HepG2 (cell line): ENCODE measurements around the gene TM4SF18. TPM values are rescaled to one million over a fixed set of nuclear protein-coding genes. Genes with fewer than 3 reads are reported as not detected.

Source experiments
- BHLHE40 ChIP-seq: IDR thresholded peaks from 2 replicates; pipeline ENCODE4 v1.6.1; 2011; ENCODE audit warnings: low read length, improper control_type of control experiment
- MIER3 ChIP-seq: IDR thresholded peaks from 2 replicates; pipeline ENCODE4 v1.6.1; 2016; ENCODE audit warnings: missing compliant biosample characterization, borderline replicate concordance
- NPAS2 ChIP-seq: sonication (generic); formaldehyde crosslinking; IDR thresholded peaks from 2 replicates; pipeline ENCODE4 v1.8.0; 2022; ENCODE audit warnings: mild to moderate bottlenecking, missing genetic modification reagents, borderline replicate concordance
- NR2C2 ChIP-seq: sonication (generic); formaldehyde crosslinking; IDR thresholded peaks from 2 replicates; pipeline ENCODE4 v1.4.0; 2020; ENCODE audit warnings: missing genetic modification reagents, mild to moderate bottlenecking, moderate library complexity, borderline replicate concordance
- PAX8 ChIP-seq: sonication (generic); formaldehyde crosslinking; IDR thresholded peaks from 2 replicates; pipeline ENCODE4 v1.8.0; 2022; ENCODE audit warnings: mild to moderate bottlenecking, missing genetic modification reagents, borderline replicate concordance
- POLR2AphosphoS2 ChIP-seq: IDR thresholded peaks from 2 replicates; pipeline ENCODE4 v1.6.1; 2011; ENCODE audit warnings: low read depth, low read length, improper control_type of control experiment
- SMAD3 ChIP-seq: sonication (generic); formaldehyde crosslinking; IDR thresholded peaks from 2 replicates; pipeline ENCODE4 v1.4.0; 2020; ENCODE audit warnings: missing genetic modification reagents
- TMF1 ChIP-seq: sonication (generic); formaldehyde crosslinking; IDR thresholded peaks from 2 replicates; pipeline ENCODE4 v1.8.1; 2022; ENCODE audit warnings: low read depth, missing genetic modification reagents
- ZNF331 ChIP-seq: sonication (generic); formaldehyde crosslinking; IDR thresholded peaks from 2 replicates; pipeline ENCODE4 v1.4.0; 2020; ENCODE audit warnings: missing genetic modification reagents
- ZNF350 ChIP-seq: sonication (generic); formaldehyde crosslinking; IDR thresholded peaks from 2 replicates; pipeline ENCODE4 v1.4.0; 2020; ENCODE audit warnings: mild to moderate bottlenecking, low read depth, missing genetic modification reagents, borderline replicate concordance
- ZNF460 ChIP-seq: sonication (generic); formaldehyde crosslinking; IDR thresholded peaks from 2 replicates; pipeline ENCODE4 v1.5.1; 2020; ENCODE audit warnings: missing genetic modification reagents, mild to moderate bottlenecking, borderline replicate concordance
- ZNF605 ChIP-seq: sonication (generic); formaldehyde crosslinking; IDR thresholded peaks from 2 replicates; pipeline ENCODE4 v1.8.0; 2022; ENCODE audit warnings: mild to moderate bottlenecking, missing genetic modification reagents
- ZNF737 ChIP-seq: sonication (generic); formaldehyde crosslinking; IDR thresholded peaks from 2 replicates; pipeline ENCODE4 v1.5.0; 2020; ENCODE audit warnings: missing genetic modification reagents, mild to moderate bottlenecking, borderline replicate concordance
- ZSCAN31 ChIP-seq: sonication (generic); formaldehyde crosslinking; IDR thresholded peaks from 2 replicates; pipeline ENCODE4 v1.5.0; 2020; ENCODE audit warnings: low read depth, mild to moderate bottlenecking, missing genetic modification reagents
- polyA plus RNA-seq, 8 experiments: library from polyadenylated mRNA; depleted of rRNA in 3 of 8; stranded (reverse) in 7 of 8; unstranded in 1 of 8; fragments of >200 nt; fragmentation: Illumina TruSeq in 4 of 8; extraction: Trizol in 4 of 8; gene quantifications; 2 replicates each; pipeline versions ENCODE4 v1.2.1 to v1.2.3, GENCODE V29; 2011 to 2016; ENCODE audit warnings: low read depth in 4 of 8, missing spikeins in 1 of 8, mixed read lengths in 1 of 8; ENCODE audit not compliant: insufficient read depth in 1 of 8
- total RNA-seq, 5 experiments: library from RNA; depleted of rRNA; stranded (reverse); fragments of >200 nt; fragmentation: Illumina TruSeq; extraction: Trizol; gene quantifications; 2 replicates each; pipeline ENCODE4 v1.2.3, GENCODE V29; 2016; ENCODE audit warnings: low read depth in 1 of 5
- TF ChIP-seq, protein P1 (sequence below): sonication (generic); formaldehyde crosslinking; IDR thresholded peaks from 2 replicates; pipeline ENCODE4 v1.8.1; 2022; ENCODE audit warnings: mild to moderate bottlenecking, missing genetic modification reagents
- TF ChIP-seq, protein P2 (sequence below): sonication (generic); formaldehyde crosslinking; conservative IDR thresholded peaks from 2 replicates; pipeline ENCODE4 v1.4.0; 2020; ENCODE audit warnings: missing genetic modification reagents
- TF ChIP-seq, protein P3 (sequence below): conservative IDR thresholded peaks from 2 replicates; pipeline ENCODE4 v1.6.1; 2018; ENCODE audit warnings: missing genetic modification reagents
- TF ChIP-seq, protein P4 (sequence below): sonication (generic); formaldehyde crosslinking; IDR thresholded peaks from 2 replicates; pipeline ENCODE4 v1.5.0; 2020; ENCODE audit warnings: missing genetic modification reagents
- TF ChIP-seq, protein P5 (sequence below): sonication (generic); formaldehyde crosslinking; IDR thresholded peaks from 2 replicates; pipeline ENCODE4 v1.5.0; 2020; ENCODE audit warnings: mild to moderate bottlenecking, missing genetic modification reagents
- TF ChIP-seq, protein P6 (sequence below): sonication (generic); formaldehyde crosslinking; IDR thresholded peaks from 2 replicates; pipeline ENCODE4 v1.4.0; 2020; ENCODE audit warnings: low read depth, mild to moderate bottlenecking, missing genetic modification reagents
- TF ChIP-seq, protein P7 (sequence below): sonication (generic); formaldehyde crosslinking; IDR thresholded peaks from 2 replicates; pipeline ENCODE4 v1.4.0; 2020; ENCODE audit warnings: mild to moderate bottlenecking, missing genetic modification reagents

TM4SF18 gene
- total and polyA plus RNA-seq, 2 of the 13 experiments (the other 11 are each of a cell fraction or from before 2014, with no cell fraction given), result 0.15 TPM; not detected in 1

DNA sequence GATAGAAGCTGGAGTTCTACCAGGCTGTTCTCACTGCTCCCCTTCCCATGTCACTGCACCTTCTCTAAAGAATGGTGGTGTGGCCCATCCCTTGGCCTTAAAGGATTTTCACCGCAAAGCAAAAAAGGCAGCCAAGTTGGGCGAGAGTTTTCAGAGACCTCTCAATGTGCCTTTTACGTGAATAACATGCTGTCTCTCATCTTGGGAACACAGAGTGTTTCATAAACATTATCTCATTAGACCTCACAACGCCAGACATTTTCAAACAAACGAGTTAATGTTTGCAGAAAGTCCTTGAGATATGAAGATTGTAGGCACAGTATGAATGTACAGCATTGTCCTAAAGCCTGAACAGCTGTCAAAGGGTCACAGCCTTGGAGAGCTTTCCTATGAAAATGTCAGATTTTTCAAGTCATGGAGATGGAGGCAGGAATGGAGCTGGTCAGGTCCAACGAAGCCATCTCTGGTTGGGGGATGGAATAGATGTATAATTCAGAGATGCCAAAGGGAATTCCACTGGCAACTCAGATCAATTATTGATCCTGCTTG, 22.7 kb upstream of the TM4SF18 start (continued):
- TF ChIP-seq NPAS2 (CRISPR knock-in tag) (no peak), NR2C2 (peak; percentile 59; the same call in 1 of the 2 replicates), PAX8 (CRISPR knock-in tag) (no peak), ZNF331 (CRISPR knock-in tag) (peak; percentile 84), MIER3 (CRISPR knock-in tag) (0 out of 2 replicates have a peak, but pooled peaks have one; percentile 36), ZNF460 (CRISPR knock-in tag) (no peak; the same call in 1 of the 2 replicates), SMAD3 (no peak), ZSCAN31 (no peak; the same call in 1 of the 2 replicates), BHLHE40 (no peak), ZNF605 (CRISPR knock-in tag) (no peak), ZNF350 (CRISPR knock-in tag) (peak; percentile 47; the same call in 1 of the 2 replicates), TMF1 (no peak), ZNF737 (no peak), POLR2AphosphoS2 (no peak)
- TF ChIP-seq, protein P1, sequence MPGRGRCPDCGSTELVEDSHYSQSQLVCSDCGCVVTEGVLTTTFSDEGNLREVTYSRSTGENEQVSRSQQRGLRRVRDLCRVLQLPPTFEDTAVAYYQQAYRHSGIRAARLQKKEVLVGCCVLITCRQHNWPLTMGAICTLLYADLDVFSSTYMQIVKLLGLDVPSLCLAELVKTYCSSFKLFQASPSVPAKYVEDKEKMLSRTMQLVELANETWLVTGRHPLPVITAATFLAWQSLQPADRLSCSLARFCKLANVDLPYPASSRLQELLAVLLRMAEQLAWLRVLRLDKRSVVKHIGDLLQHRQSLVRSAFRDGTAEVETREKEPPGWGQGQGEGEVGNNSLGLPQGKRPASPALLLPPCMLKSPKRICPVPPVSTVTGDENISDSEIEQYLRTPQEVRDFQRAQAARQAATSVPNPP (CRISPR knock-in tag), result peak; percentile 77; the same call in 1 of the 2 replicates
- TF ChIP-seq, protein P2, sequence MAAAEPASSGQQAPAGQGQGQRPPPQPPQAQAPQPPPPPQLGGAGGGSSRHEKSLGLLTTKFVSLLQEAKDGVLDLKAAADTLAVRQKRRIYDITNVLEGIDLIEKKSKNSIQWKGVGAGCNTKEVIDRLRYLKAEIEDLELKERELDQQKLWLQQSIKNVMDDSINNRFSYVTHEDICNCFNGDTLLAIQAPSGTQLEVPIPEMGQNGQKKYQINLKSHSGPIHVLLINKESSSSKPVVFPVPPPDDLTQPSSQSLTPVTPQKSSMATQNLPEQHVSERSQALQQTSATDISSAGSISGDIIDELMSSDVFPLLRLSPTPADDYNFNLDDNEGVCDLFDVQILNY (CRISPR knock-in tag), result no peak
- TF ChIP-seq, protein P3, sequence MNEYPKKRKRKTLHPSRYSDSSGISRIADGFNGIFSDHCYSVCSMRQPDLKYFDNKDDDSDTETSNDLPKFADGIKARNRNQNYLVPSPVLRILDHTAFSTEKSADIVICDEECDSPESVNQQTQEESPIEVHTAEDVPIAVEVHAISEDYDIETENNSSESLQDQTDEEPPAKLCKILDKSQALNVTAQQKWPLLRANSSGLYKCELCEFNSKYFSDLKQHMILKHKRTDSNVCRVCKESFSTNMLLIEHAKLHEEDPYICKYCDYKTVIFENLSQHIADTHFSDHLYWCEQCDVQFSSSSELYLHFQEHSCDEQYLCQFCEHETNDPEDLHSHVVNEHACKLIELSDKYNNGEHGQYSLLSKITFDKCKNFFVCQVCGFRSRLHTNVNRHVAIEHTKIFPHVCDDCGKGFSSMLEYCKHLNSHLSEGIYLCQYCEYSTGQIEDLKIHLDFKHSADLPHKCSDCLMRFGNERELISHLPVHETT (CRISPR knock-in tag), result no peak
- TF ChIP-seq, protein P4, sequence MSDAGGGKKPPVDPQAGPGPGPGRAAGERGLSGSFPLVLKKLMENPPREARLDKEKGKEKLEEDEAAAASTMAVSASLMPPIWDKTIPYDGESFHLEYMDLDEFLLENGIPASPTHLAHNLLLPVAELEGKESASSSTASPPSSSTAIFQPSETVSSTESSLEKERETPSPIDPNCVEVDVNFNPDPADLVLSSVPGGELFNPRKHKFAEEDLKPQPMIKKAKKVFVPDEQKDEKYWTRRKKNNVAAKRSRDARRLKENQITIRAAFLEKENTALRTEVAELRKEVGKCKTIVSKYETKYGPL (CRISPR knock-in tag), result 0 out of 2 replicates have a peak, but pooled peaks have one; percentile 58
- TF ChIP-seq, protein P5, sequence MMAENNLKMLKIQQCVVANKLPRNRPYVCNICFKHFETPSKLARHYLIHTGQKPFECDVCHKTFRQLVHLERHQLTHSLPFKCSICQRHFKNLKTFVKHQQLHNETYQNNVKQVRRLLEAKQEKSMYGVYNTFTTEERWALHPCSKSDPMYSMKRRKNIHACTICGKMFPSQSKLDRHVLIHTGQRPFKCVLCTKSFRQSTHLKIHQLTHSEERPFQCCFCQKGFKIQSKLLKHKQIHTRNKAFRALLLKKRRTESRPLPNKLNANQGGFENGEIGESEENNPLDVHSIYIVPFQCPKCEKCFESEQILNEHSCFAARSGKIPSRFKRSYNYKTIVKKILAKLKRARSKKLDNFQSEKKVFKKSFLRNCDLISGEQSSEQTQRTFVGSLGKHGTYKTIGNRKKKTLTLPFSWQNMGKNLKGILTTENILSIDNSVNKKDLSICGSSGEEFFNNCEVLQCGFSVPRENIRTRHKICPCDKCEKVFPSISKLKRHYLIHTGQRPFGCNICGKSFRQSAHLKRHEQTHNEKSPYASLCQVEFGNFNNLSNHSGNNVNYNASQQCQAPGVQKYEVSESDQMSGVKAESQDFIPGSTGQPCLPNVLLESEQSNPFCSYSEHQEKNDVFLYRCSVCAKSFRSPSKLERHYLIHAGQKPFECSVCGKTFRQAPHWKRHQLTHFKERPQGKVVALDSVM (CRISPR knock-in tag), result peak; percentile 41; the same call in 1 of the 2 replicates
- TF ChIP-seq, protein P6, sequence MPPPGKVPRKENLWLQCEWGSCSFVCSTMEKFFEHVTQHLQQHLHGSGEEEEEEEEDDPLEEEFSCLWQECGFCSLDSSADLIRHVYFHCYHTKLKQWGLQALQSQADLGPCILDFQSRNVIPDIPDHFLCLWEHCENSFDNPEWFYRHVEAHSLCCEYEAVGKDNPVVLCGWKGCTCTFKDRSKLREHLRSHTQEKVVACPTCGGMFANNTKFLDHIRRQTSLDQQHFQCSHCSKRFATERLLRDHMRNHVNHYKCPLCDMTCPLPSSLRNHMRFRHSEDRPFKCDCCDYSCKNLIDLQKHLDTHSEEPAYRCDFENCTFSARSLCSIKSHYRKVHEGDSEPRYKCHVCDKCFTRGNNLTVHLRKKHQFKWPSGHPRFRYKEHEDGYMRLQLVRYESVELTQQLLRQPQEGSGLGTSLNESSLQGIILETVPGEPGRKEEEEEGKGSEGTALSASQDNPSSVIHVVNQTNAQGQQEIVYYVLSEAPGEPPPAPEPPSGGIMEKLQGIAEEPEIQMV (CRISPR knock-in tag), result peak; percentile 35; the same call in 1 of the 2 replicates
- TF ChIP-seq, protein P7, sequence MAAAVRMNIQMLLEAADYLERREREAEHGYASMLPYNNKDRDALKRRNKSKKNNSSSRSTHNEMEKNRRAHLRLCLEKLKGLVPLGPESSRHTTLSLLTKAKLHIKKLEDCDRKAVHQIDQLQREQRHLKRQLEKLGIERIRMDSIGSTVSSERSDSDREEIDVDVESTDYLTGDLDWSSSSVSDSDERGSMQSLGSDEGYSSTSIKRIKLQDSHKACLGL (CRISPR knock-in tag), result no peak
